DOHH2 (cell line): ENCODE results near the gene TSSK6.

ENCODE experiments used
- H3F3A ChIP-seq: fragments of 200-600 bp; sonication (generic), shearing (Covaris generic); 2 replicates; pipeline ENCODE4 v1.6.0; 2016; ENCODE audit warnings: antibody characterized with exemption, mild to moderate bottlenecking; ENCODE audit not compliant: control insufficient read depth, insufficient read depth
- H3K27ac ChIP-seq: fragments of 200-600 bp; sonication (generic); 2 replicates; pipeline ENCODE4 v1.5.1; 2014; ENCODE audit warnings: low read depth, mild to moderate bottlenecking, low read length, moderate library complexity
- H3K27me3 ChIP-seq: fragments of 200-600 bp; sonication (generic); 2 replicates; pipeline ENCODE4 v1.6.1; 2014; ENCODE audit warnings: mild to moderate bottlenecking, low read length, mixed read lengths; ENCODE audit not compliant: control insufficient read depth
- H3K36me3 ChIP-seq: fragments of 200-600 bp; sonication (generic); 2 replicates; pipeline ENCODE4 v1.6.1; 2014; ENCODE audit warnings: mild to moderate bottlenecking, low read length, moderate library complexity, mixed read lengths; ENCODE audit not compliant: control insufficient read depth
- H3K4me1 ChIP-seq: fragments of 200-600 bp; sonication (generic); 2 replicates; pipeline ENCODE4 v1.6.1; 2014; ENCODE audit warnings: mild to moderate bottlenecking, low read length, mixed read lengths; ENCODE audit not compliant: control insufficient read depth
- H3K4me2 ChIP-seq: fragments of 200-600 bp; sonication (generic); 2 replicates; pipeline ENCODE4 v1.6.0; 2014; ENCODE audit warnings: mild to moderate bottlenecking, low read length, moderate library complexity
- H3K4me3 ChIP-seq: fragments of 200-600 bp; sonication (generic); 2 replicates; pipeline ENCODE4 v1.5.1; 2014; ENCODE audit warnings: mild to moderate bottlenecking, low read length, mixed read lengths
- H3K79me2 ChIP-seq: fragments of 200-600 bp; sonication (generic); 2 replicates; pipeline ENCODE4 v1.6.1; 2014; ENCODE audit warnings: mild to moderate bottlenecking, low read length, mixed read lengths; ENCODE audit not compliant: control insufficient read depth
- H3K9me2 ChIP-seq: fragments of 200-600 bp; sonication (generic); replicated peaks from 2 replicates; pipeline ENCODE4 v1.6.1; 2014; ENCODE audit warnings: mild to moderate bottlenecking, low read length, mixed read lengths; ENCODE audit not compliant: control insufficient read depth
- H3K9me3 ChIP-seq: fragments of 200-600 bp; sonication (generic); 2 replicates; pipeline ENCODE4 v1.6.1; 2014; ENCODE audit warnings: antibody characterized with exemption, low read length, mixed read lengths; ENCODE audit not compliant: control insufficient read depth, insufficient read depth
- H4K20me1 ChIP-seq: fragments of 200-600 bp; sonication (generic); 2 replicates; pipeline ENCODE4 v1.6.0; 2014; ENCODE audit warnings: low read depth, mild to moderate bottlenecking, antibody characterized with exemption, low read length, moderate library complexity; ENCODE audit not compliant: control insufficient read depth, insufficient read depth
- CTCF ChIP-seq: fragments of 200-600 bp; sonication (generic); IDR thresholded peaks from one replicate; pipeline ENCODE4 v1.5.1; 2014; ENCODE audit warnings: antibody characterized with exemption, mild to moderate bottlenecking, low read depth, low read length; ENCODE audit not compliant: poor library complexity, severe bottlenecking
- EZH2phosphoT487 ChIP-seq: fragments of 200-600 bp; sonication (generic); IDR thresholded peaks from 2 replicates; pipeline ENCODE4 v1.6.1; 2017; ENCODE audit warnings: borderline replicate concordance, mild to moderate bottlenecking, antibody characterized with exemption, low read length, moderate library complexity, mixed read lengths

Gene TSSK6

GRCh38 chr19:19542507-19542906 lies 27.2 kb upstream of the TSSK6 start:
- peaks cover 14% of the 10 kb centered on the region for H3K27me3 ChIP-seq

GRCh38 chr19:19541616-19542015 lies 26.3 kb upstream of the TSSK6 start:
- H3K27ac ChIP-seq = no peak overlapping the region
- TF ChIP-seq CTCF (no peak), EZH2phosphoT487 (no peak)
- no peaks in the 10 kb centered on the region for H3K9me2 ChIP-seq
- H3K4me3 ChIP-seq = peak overlapping the region; percentile 62; the same call in 1 of the 2 replicates
- peaks cover 16% of the 10 kb centered on the region for H3K27me3 ChIP-seq
- no peaks in the 10 kb centered on the region for H3K36me3 ChIP-seq
- H3K9me3 ChIP-seq = no peaks in the 10 kb centered on the region
- H3K79me2 ChIP-seq = no peaks in the 10 kb centered on the region
- H3K4me2 ChIP-seq = peak overlapping the region; percentile 65
- H3K4me1 ChIP-seq = peaks cover 24% of the 10 kb centered on the region
- H4K20me1 ChIP-seq = no peaks in the 10 kb centered on the region
- H3F3A ChIP-seq = peaks cover 3% of the 10 kb centered on the region

More at GRCh38 chr19:19542507-19542906, 27.2 kb upstream of the TSSK6 start:
- H3K4me3 ChIP-seq = no peak overlapping the region
- peaks cover 24% of the 10 kb centered on the region for H3K4me1 ChIP-seq
- H3K9me2 ChIP-seq = no peaks in the 10 kb centered on the region
- H3K79me2 ChIP-seq = no peaks in the 10 kb centered on the region
- no peak for TF ChIP-seq CTCF
- TF ChIP-seq EZH2phosphoT487 = no peak
- no peak overlapping the region for H3K4me2 ChIP-seq
- H3K36me3 ChIP-seq = no peaks in the 10 kb centered on the region
- H3K9me3 ChIP-seq = no peaks in the 10 kb centered on the region
- no peak overlapping the region for H3K27ac ChIP-seq
- H3F3A ChIP-seq = peaks cover 3% of the 10 kb centered on the region
- no peaks in the 10 kb centered on the region for H4K20me1 ChIP-seq

GRCh38 chr19:19540715-19541515 lies 25.6 kb upstream of the TSSK6 start:
- Histone ChIP-seq H3K27ac (no peak overlapping the region), H3K4me2 (peak overlapping the region; percentile 65), H3K4me3 (peak overlapping the region; percentile 62)

More at GRCh38 chr19:19540715-19541515, 25.6 kb upstream of the TSSK6 start:
- Histone ChIP-seq H3K4me1 (peaks cover 24% of the 10 kb centered on the region), H3K79me2 (no peaks in the 10 kb centered on the region), H3K9me3 (no peaks in the 10 kb centered on the region), H3K9me2 (no peaks in the 10 kb centered on the region), H3K36me3 (no peaks in the 10 kb centered on the region), H3K27me3 (peaks cover 16% of the 10 kb centered on the region), H4K20me1 (no peaks in the 10 kb centered on the region), H3F3A (peaks cover 3% of the 10 kb centered on the region)
- no peak for TF ChIP-seq CTCF
